GM18498 (cell line): ENCODE data around the gene LRRC8D.
"Not testable (repeated sequence)": the region's sequence is repeated elsewhere in the genome, so short reads cannot be mapped to it uniquely, and the experiment has no call there.

ENCODE experiments used
- ATAC-seq: cut with Tn5 transposase; IDR thresholded peaks from one replicate; pipeline ENCODE4 v1.9.1; 2021; ENCODE audit warnings: mild to moderate bottlenecking, moderate library complexity; ENCODE audit not compliant: unreplicated experiment

The LRRC8D gene

DNA sequence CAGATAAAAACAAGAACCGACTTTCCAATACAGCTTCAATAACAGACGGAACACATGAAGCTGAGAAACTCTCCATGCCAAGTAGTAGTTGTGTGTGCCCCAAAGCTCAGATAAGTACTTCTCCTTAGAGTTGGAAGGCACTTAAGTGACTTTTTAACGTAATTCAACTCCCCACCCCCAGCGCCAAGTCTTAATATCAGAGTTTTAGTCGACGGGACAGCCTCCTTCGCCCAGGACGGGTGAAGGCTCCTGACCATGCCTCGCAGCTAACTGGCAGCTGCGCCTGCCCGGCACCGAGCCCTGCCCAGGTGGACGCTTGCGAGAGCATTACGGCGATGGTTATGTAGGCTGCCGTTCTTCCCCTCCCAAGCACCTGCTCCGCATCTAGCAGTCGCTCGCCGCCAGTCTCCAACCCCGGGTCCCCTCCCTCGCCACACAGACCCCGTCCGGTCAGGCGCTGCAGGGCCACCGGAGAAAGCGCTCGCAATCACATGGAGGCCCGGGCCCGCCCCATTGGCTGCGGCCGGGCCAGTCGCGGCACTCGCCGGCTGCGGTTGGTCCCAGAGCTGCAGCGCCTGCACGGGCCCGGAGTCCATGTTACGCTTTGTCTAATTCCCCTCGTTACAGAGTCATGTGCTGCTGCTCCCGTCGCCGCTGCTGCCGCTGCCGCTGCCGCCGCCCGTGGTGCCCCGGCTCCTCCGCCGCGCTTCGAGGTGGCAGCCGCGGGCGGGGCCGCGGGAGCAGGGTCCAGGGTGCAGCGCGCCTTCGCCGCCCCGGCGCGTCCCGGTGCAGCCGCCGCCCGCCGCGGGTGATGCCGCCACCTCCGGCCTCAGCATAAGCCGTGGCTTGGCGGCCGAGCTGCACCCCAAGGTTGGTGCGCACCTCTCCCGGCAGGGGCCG, at the start of gene LRRC8D:
TSS of gene LRRC8D (plus strand) at position 611 of the 900 bp plus-strand sequence. CDS start 112,037 bp downstream, outside the sequence.
- peak; percentile 81 for ATAC-seq

DNA sequence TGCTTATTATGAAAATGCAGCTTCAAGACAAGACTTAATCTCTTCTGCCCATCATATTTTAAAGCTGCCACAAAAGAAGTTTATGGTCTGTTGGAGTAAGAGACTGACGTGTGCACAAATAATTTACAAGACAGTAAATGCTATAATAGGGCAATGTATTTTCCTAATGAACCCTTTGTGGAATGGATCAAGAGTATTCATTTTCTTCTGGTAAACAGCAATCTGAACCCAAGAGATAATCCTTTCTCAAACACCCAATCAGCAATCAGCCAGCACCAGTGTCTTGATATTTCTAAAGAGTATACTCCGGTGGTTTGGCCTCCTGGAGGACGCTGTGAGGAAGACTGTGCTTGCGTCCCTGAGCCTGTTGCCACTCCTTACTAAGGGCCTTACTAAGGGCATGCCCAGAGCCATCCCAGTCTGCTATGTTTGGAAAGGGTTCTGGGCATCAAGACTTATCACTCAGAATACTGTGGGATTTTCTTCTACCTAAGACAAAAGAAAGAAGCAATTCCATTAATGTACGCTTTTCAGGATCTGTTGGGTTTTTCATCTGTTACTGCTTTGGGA, 48.8 kb upstream of the LRRC8D start:
- no peak for ATAC-seq

DNA sequence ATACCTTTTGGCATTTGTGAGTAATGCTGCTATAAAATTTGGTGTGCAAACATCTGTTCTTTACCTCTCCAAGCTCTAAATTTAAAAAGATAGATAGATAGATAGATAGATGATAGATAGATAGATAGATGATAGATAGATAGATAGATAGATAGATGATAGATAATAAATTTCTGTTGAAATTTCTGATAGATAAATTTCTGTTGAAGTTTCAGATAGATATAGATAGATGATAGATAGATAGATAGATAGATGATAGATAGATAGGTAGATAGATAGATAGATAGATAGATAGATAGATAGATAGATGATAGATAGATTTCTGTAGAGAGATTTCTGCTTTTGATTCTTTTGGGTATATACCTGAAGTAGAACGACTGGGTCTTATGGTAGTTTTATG, 44.7 kb upstream of the LRRC8D start:
- ATAC-seq = not testable (repeated sequence)

DNA sequence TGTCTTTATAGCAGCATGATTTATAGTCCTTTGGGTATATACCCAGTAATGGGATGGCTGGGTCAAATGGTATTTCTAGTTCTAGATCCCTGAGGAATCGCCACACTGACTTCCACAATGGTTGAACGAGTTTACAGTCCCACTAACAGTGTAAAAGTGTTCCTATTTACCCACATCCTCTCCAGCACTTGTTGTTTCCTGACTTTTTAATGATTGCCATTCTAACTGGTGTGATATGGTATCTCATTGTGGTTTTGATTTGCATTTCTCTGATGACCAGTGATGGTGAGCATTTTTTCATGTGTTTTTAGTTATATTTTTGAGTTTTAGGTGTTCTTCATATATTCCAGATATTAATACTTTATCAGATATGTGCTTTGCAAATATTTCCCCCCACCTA, 43.6 kb upstream of the LRRC8D start:
- ATAC-seq = not testable (repeated sequence)

DNA sequence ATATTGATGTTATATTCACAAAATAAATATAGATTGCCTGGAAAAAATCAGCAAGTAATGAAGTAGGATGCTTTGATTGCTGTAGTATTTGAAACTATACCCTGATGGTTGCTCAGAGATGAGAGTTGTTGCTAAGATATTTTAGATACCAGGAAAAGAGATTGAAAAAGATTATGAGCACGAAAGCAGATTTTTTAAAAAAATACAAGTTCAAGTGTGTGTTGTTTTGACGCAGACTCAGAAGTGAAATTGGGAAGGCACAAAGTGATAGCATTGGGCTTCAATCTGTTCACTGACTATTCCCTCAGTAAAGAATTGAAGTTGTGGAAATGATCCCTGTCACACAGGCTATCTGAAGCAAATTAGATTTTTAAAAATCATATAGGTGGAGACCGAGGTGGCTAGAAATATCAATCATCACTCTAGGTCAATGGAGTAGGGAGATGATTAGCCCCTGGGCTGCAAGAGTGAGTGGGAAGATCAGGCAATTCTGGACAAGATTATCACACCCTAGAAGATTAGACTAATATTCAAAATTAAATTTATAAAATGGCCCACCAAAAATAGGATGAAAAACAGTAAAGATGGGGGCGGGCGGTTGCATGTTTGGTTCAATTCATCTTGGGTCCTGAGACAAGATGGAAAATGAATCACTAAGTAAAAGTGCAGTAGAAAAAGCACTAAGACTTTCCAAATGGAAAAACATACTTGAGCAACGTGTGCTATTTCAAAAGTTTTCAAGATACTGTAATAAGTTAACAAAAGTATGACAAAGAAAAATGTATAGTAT, 41.5 kb upstream of the LRRC8D start:
- no peak for ATAC-seq

DNA sequence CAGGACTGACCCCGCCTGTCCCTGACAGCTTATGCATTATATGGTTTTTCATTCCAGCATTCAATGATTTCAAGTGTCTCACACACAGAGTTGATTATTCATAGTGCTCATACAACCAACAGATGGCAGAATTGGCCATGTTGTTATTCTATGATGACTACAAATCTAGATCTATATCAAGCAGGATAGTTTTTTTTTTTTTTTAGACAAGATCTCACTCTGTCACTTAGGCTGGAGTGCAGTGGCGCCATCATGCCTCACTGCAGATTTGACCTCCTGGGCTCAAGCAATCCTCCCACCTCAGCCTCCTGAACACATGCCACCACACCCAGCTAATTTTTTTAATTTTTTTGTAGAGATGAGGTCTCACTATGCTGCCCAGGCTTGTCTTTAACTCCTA, 40.1 kb upstream of the LRRC8D start:
- ATAC-seq = no peak

DNA sequence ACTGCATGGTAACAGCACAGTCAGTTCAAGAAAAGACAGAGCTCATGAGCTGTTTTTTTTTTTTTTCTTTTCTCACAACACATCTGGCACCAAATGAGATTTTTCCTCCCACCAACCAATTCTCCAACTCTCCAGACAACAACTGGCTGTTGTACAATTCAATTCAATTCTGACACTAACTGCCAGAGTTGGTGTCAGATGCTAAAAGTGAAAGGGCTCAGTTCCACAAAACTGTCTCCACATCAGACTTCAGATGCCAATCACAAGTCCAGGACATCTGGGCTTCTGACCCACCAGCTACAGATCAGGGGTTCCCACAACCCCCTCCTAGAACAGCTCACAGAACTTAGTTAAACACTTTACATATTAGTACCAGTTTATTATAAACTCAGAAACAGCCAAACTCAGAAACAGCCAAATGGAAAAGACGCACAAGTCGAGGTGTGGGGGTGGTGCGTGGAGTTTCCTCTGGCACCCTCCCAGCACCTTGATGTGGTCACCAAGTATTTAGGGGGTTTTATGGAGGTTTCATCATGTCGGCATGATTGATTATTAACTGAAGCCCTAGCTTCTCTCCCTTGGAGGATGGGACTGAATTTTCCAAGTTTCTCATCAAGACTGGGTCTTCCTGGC, 39.2 kb upstream of the LRRC8D start:
- ATAC-seq = peak; percentile 85

DNA sequence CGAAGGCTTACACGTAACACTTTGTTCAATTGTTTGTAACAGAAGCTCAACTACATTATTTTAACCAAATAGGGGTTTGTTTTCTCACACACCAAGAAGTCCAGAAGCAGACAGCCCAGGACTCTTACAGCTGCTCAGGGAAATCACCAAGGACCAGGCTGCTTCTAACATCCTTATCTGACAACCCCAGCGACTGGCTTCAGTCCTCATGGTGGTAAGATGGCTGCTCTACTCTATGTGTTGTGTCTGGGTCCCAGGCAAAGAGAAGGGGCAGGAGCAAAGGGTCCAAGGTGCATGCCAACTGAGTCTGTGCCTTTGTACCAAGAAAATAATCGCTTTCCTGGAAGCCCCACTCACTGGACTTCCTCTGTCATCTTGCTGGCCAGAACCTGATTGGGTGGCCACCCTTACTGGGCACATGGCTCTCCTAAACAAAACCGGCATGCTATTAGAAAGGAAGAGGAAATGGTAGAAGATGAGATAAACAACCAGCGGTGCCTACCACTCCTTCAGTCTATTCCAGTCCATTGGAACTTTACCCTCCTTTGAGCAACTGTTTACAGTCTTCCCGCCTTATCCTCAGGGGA, 34.1 kb upstream of the LRRC8D start:
- no peak for ATAC-seq

DNA sequence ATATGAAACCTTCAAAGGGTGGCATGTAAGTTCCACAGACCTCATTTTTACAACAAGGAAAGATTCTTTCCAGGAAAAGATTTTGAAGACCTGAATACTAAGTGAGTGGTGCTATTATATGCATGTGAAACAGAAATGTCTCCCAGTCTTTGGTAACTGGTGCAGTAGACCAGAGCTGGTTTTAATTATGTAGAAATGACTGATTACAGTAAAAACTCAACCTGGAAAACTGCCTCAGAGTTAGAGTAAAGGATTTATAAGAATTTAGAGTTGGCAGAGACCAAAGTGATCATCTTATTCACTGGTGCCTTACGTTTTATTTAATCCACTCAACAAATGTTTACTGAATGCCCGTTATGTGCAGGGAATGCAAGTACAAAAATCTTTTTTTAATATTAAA, 30.2 kb upstream of the LRRC8D start:
- ATAC-seq = no peak

DNA sequence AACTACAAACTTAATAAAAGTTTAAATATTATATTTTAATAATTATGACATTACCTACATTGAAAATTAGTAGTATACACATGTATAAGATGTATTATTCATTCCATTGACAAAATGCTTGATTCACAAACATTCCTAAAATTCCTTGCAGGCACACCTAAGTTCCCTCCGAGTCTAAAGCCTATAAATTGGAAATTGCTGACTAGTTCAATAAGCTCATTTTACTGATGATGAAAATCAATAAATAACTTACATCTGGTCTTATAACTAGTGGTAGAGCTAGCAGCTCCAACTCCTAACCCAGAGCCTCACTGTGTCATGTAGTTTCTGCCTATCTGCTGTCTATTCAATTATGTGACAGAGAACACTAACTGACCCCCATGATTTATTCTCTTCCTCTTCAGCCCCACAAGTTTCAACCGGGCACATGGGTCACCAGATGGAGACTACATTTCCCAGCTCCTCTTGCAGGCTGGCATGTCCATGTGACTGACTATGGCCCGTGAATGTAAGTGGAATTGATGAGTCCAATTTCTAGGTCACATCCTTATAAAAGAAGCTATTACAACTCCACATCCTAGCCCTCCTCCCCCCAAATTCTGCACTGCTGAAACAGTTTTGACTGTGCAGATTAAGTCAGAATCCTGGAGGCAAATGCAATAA, 29.6 kb upstream of the LRRC8D start:
- no peak for ATAC-seq

DNA sequence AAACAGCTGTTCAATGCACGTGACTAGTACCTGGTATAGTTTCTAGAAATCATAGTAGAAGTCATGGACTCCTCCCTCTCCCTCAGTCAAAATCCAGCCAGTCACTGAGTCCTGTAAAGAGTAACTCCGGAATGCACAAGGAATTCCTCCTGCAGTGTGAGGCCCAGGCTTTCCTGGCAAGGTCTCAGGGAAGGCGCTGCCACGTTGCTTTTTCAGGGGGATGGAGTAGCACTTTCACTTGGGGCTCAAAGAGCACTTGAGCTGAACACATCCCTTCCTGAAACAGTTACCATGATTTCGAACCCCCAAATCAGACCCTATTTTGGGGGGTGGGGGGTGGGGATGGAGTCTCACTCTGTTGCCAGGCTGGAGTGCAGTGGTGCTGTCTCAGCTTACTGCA, 26.4 kb upstream of the LRRC8D start:
- ATAC-seq = no peak

DNA sequence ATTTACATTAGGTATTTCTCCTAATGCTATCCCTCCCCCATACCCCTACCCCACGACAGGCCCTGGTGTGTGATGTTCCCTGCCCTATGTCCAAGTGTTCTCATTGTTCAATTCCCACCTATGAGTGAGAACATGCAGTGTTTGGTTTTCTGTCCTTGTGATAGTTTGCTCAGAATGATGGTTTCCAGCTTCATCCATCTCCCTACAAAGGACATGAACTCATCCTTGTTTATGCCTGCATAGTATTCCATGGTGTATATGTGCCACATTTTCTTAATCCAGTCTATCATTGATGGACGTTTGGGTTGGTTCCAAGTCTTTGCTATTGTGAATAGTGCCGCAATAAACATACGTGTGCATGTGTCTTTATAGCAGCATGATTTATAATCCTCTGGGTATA, 25.3 kb upstream of the LRRC8D start:
- not testable (repeated sequence) for ATAC-seq

DNA sequence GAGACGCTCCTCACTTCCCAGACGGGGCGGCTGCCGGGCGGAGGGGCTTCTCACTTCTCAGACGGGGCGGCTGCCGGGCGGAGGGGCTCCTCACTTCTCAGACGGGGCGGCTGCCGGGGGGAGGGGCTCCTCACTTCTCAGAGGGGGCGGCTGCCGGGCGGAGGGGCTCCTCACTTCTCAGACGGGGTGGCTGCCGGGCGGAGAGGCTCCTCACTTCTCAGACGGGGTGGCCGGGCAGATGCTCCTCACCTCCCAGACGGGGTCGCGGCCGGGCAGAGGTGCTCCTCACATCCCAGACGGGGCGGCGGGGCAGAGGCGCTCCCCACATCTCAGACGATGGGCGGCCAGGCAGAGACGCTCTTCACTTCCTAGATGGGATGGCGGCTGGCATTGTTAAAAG, 23.0 kb upstream of the LRRC8D start:
- not testable (repeated sequence) for ATAC-seq

DNA sequence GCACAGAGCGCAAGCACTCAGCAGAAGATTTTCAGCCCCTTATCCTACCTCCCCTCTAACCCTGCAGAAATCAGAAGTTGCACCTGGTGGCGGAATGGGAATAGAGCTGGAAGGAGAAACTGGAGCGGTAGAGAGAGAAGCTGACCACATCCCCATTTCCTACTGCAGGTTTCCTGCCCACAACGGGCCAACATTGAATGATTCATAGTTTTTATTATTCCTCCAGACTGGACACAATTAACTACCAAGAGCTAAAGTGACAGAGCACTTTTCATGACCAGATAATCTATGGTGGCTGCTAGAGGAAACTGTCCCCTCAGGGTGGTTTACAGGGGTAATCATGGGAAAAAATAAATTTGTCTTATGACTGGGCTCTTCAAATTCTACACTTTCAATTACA, 21.3 kb upstream of the LRRC8D start:
- no peak for ATAC-seq

DNA sequence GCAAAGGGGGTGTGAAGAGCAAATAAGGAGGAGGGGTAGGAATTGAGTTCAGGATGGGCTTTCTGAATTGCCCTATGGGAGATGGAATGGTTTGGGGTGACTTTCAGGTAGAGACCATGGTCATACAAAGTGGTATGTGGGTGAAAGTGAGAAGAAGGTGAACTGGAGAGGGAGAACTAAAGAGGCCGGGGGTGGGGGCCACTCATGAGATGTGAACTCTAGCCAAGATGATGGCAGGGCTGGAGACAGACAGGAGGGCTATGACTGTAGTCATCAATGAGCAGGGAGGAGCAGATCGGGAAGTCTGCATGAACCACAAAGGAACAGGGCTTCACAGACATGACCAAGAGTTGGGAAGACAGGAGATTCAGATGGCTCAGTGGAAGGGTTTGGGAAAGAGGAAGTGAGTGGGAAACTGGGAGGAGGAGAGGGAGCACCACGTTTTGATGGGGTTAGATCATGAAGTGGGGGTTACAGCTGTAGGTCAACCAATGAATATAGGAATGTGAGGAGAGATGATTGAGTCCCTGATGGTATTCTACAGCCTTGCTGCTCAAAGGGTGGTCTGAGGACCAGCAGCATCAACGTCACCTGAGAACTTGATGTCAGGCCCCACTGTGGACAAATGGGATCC, 20.7 kb upstream of the LRRC8D start:
- ATAC-seq = no peak

DNA sequence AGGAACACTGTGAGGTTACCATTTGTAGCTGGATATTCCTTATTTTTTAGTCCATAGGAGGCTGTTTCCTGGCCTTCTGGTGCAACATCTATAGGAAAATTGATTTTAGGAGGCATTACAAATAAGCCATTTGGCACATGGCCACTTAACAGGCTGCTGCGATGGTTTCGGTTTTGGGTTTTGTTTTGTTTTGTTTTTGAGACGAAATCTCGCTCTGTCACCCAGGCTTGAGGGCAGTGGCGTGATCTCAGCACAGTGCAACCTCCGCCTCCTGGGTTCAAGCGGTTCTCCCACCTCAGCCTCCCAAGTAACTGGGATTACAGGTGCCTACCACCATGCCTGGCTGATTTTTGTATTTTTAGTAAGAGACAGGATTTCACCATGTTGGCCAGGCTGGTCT, 20.1 kb upstream of the LRRC8D start:
- ATAC-seq = no peak

DNA sequence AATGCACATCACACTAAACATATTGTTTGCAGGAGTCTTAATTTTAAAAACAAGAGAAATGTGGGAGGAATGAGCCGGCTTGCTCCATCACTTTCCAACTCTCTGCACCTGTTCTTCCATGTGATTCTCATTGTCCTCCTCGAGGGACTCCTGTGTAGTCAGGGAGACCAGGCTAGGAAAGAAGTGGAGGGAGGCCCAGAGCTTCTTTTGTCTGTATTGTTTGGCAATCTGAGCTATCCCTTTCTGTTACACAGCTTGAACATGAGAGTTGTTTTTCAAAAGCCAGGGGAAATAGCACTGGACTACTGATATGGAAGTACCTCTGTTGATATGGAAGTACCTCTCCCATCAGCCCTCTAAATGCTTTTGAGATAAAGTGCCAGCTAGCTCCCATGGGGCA, 18.8 kb upstream of the LRRC8D start:
- ATAC-seq = no peak

DNA sequence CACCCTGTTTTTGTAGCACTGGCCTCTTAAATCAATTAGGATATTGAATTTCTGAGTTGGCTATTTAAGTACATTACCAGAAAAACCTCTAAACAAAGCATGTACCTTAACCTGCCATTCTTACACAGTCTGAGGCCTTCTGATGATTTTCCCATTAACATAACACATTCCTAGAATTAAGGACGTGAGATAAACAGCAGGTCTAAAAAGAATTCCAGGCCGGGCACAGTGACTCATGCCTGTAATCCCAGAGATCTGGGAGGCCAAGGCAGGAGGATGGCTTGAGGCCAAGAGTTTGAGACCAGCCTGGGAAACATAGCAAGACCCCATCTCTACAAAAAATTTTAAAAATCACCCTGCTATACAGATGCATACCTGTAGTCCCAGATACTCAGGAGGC, 18.0 kb upstream of the LRRC8D start:
- ATAC-seq = no peak

DNA sequence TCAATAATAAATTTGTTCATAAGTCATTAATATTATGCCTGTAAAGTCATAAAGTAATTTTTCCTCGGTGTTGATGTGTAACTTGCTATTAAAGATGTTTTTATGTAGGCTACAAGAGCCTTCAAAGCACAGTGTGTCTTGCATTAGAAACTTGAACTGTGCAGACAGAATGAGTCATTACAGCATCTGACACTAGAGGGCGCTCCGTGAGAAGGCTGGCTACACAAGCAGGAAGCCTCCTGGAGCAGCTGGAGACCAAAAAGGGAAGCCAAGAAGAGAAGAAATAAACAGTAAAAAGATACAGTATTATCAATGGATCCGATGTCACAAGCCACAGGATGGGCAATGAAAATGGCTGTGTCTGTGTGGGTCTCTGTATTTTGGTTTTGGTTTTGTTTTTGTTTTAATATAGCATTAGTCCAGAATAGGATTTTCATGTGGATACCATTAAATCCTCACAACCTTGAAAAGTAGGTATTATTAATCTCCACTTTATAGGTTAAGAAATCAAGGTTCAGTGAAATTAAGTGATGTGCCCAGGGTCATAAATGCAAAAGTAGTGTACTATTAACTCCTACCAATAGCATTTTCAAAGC, 16.1 kb upstream of the LRRC8D start:
- peak; percentile 76 for ATAC-seq
